ENCODE results near the gene RGS9. TPM values are rescaled to one million over a fixed set of nuclear protein-coding genes. Genes with fewer than 3 reads are reported as not detected.

RGS9 gene
- total and polyA plus RNA-seq, 10 of the 15 experiments (the other 5 are each of a cell fraction or from before 2014, with no cell fraction given): 1.1 to 10.6 (median 5.6) TPM

GRCh38 chr17:65196617-65197016, 59.4 kb downstream of the RGS9 start (continued):
- no peak for TF ChIP-seq ZNF622 (IDR thresholded peaks at IDR 0.05)
- TF ChIP-seq SRF (IDR thresholded peaks at IDR 0.05; ENCODE audit: low read depth in 2 of 2, low read length in 2 of 2): no peak
- TF ChIP-seq RAD51 (IDR thresholded peaks at IDR 0.05): no peak
- TF ChIP-seq, protein P1, sequence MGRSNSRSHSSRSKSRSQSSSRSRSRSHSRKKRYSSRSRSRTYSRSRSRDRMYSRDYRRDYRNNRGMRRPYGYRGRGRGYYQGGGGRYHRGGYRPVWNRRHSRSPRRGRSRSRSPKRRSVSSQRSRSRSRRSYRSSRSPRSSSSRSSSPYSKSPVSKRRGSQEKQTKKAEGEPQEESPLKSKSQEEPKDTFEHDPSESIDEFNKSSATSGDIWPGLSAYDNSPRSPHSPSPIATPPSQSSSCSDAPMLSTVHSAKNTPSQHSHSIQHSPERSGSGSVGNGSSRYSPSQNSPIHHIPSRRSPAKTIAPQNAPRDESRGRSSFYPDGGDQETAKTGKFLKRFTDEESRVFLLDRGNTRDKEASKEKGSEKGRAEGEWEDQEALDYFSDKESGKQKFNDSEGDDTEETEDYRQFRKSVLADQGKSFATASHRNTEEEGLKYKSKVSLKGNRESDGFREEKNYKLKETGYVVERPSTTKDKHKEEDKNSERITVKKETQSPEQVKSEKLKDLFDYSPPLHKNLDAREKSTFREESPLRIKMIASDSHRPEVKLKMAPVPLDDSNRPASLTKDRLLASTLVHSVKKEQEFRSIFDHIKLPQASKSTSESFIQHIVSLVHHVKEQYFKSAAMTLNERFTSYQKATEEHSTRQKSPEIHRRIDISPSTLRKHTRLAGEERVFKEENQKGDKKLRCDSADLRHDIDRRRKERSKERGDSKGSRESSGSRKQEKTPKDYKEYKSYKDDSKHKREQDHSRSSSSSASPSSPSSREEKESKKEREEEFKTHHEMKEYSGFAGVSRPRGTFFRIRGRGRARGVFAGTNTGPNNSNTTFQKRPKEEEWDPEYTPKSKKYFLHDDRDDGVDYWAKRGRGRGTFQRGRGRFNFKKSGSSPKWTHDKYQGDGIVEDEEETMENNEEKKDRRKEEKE (IDR thresholded peaks at IDR 0.05): no peak
- no peak for TF ChIP-seq EP300 (IDR thresholded peaks at IDR 0.05; ENCODE audit: borderline replicate concordance in 1 of 2, control insufficient read depth in 1 of 2, low read depth in 2 of 2, low read length in 2 of 2)
- TF ChIP-seq YY1 (IDR thresholded peaks at IDR 0.05; ENCODE audit: low read depth, low read length): no peak
- no peak for TF ChIP-seq PAX8 (IDR thresholded peaks at IDR 0.05)

DNA sequence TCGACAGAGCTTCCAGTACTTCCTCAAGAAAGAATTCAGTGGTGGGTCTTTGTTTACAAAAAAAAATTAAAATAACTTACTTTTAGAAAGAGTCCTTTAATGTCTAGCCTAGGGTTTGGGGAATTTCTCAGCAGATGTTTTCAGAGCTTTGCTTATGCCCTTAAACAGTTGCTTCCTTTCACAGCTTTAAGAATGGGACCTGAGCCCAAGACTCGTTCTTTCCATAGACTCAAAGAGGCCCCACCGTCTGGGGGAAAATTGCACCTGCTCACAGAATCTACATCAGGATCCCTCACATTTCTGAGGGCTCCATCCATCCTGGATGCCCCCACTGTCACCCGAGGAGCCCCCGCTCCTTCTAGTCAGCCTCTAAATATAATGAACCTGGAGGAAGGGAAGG, 60.0 kb downstream of the RGS9 start:
- RAD21 ChIA-PET (ENCODE audit: unreplicated experiment): interaction anchor here (1.2 to 3.3 kb wide), 7 partner anchors 15 to 256 kb away, joined by 3 to 21 read pairs (median 5); no protein-coding TSS in a partner anchor
- Histone ChIP-seq H3K4me2 (ENCODE audit: control insufficient read depth, insufficient read depth) (no peak overlapping the region), H2AFZ (ENCODE audit: control insufficient read depth, low read depth, low read length) (no peak overlapping the region), H3K9ac (ENCODE audit: control insufficient read depth, insufficient read depth, low read length) (no peak overlapping the region; the same call in 1 of the 2 replicates), H3K27me3 (replicated peaks in 1 of 2; ENCODE audit: control insufficient read depth in 2 of 2, insufficient read depth in 2 of 2, low read length in 1 of 2) (no peaks in the 10 kb centered on the region), H3K27ac (ENCODE audit: control insufficient read depth, insufficient read depth) (no peak overlapping the region), H3K9me3 (replicated peaks; ENCODE audit: control insufficient read depth, insufficient read depth, low read length) (no peaks in the 10 kb centered on the region), H3K79me2 (ENCODE audit: control insufficient read depth, insufficient read depth, low read length) (no peaks in the 10 kb centered on the region), H3K36me3 (ENCODE audit: control insufficient read depth in 2 of 2, insufficient read depth in 2 of 2, low read length in 1 of 2) (no peaks in the 10 kb centered on the region), H4K20me1 (ENCODE audit: control insufficient read depth, insufficient read depth) (no peaks in the 10 kb centered on the region), H3K4me1 (ENCODE audit: control insufficient read depth, insufficient read depth, low read length) (no peaks in the 10 kb centered on the region), H3K4me3 (no peak overlapping the region)
- POLR2A ChIA-PET: interaction anchor here (0.6 kb wide), 1 partner anchor 66 kb away, joined by 3 read pairs; no protein-coding TSS in a partner anchor
- no peak for ATAC-seq
- CTCF ChIA-PET: interaction anchor here (0.7 to 3.6 kb wide), 21 partner anchors 7 to 256 kb away, joined by 3 to 30 read pairs (median 6); partner anchors contain the start of gene RGS9
- no peak for FAIRE-seq
- intact Hi-C loops (cut with micrococcal nuclease; ENCODE audit: unreplicated experiment): loop anchor here (5.0 kb wide), 2 partner anchors 75 to 220 kb away; no protein-coding TSS in a partner anchor
- in situ Hi-C loops (cut with MboI): no loop called here
- DNase-seq (ENCODE audit: low read depth, low spot score): no peak
- SMC1A ChIA-PET (ENCODE audit: uncharacterized antibody, unreplicated experiment): interaction anchor here (0.7 to 3.6 kb wide), 10 partner anchors 15 to 345 kb away, joined by 3 to 19 read pairs (median 5); no protein-coding TSS in a partner anchor
- WGBS (ENCODE audit: insufficient coverage, insufficient replicate concordance, low lambda C conversion rate, missing lambda C conversion rate): 68% methylated on average over 5 of the region's 5 CpGs
- BruUV-seq (replicated peaks): no TSS peak
- TF ChIP-seq CHD4 (IDR thresholded peaks at IDR 0.05) (no peak), KLF5 (IDR thresholded peaks at IDR 0.05; ENCODE audit: partially characterized antibody) (no peak), IKZF1 (conservative IDR thresholded peaks at IDR 0.05) (no peak), EP300 (IDR thresholded peaks at IDR 0.05; ENCODE audit: borderline replicate concordance in 1 of 2, control insufficient read depth in 1 of 2, low read depth in 2 of 2, low read length in 2 of 2) (no peak), RAD21 (IDR thresholded peaks at IDR 0.05; ENCODE audit: insufficient read depth, low read depth, low read length) (no peak), TCF12 (IDR thresholded peaks at IDR 0.05; ENCODE audit: low read depth, low read length) (no peak), ATF3 (IDR thresholded peaks at IDR 0.05; ENCODE audit: borderline replicate concordance, extremely low read depth, low read depth, low read length) (no peak), TAF1 (IDR thresholded peaks at IDR 0.05; ENCODE audit: borderline replicate concordance, low read depth, low read length) (no peak), TCF3 (IDR thresholded peaks at IDR 0.05; ENCODE audit: borderline replicate concordance, insufficient read depth, low read depth, low read length) (no peak)
- TF ChIP-seq, protein P2, sequence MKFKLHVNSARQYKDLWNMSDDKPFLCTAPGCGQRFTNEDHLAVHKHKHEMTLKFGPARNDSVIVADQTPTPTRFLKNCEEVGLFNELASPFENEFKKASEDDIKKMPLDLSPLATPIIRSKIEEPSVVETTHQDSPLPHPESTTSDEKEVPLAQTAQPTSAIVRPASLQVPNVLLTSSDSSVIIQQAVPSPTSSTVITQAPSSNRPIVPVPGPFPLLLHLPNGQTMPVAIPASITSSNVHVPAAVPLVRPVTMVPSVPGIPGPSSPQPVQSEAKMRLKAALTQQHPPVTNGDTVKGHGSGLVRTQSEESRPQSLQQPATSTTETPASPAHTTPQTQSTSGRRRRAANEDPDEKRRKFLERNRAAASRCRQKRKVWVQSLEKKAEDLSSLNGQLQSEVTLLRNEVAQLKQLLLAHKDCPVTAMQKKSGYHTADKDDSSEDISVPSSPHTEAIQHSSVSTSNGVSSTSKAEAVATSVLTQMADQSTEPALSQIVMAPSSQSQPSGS (IDR thresholded peaks at IDR 0.05; ENCODE audit: low read length): no peak

Data from GM12878 (cell line).